Activated CD8-positive, alpha-beta memory T cell treated with anti-CD3 and anti-CD28 coated beads, Interleukin-2, amount 10 ng/mL, durations not matched to agents 7 days and 5 days (primary cell): ENCODE results near the gene TRIM54. TPM values are rescaled to one million over a fixed set of nuclear protein-coding genes. Genes with fewer than 3 reads are reported as not detected.

Experiments used
- ATAC-seq: fragments of 150-1000 bp; cut with Tn5 transposase; one replicate; pipeline ENCODE4 v1.10.0; 2021; ENCODE audit warnings: moderate library complexity
- CTCF ChIA-PET: fragments of 350-600 bp; sonication (Branson Sonifier 250); formaldehyde crosslinking; loops from one replicate; lab custom pipeline; 2021; ENCODE audit warnings: antibody characterized with exemption; lab: Charles Lee
- DNase-seq: peaks from one replicate; pipeline ENCODE4 v3.0.0-alpha.2; 2020
- H3K27ac Mint-ChIP-seq: one replicate; pipeline ENCODE4 v1.8.0; 2021; ENCODE audit warnings: mild to moderate bottlenecking, mixed read lengths
- H3K27me3 Mint-ChIP-seq: one replicate; pipeline ENCODE4 v1.8.0; 2021; ENCODE audit warnings: mixed read lengths
- H3K36me3 Mint-ChIP-seq: one replicate; pipeline ENCODE4 v1.8.0; 2021; ENCODE audit warnings: mild to moderate bottlenecking, mixed read lengths
- H3K4me1 Mint-ChIP-seq: one replicate; pipeline ENCODE4 v1.8.0; 2021; ENCODE audit warnings: mixed read lengths
- H3K4me3 Mint-ChIP-seq: one replicate; pipeline ENCODE4 v1.8.0; 2021; ENCODE audit warnings: mild to moderate bottlenecking, moderate library complexity, mixed read lengths
- H3K9me3 Mint-ChIP-seq: one replicate; pipeline ENCODE4 v1.8.0; 2022; ENCODE audit warnings: low read depth, mixed read lengths
- total RNA-seq, 2 experiments: library from RNA; stranded (reverse); gene quantifications; one replicate each; pipeline ENCODE4 v1.2.3, GENCODE V29; 2021

The TRIM54 gene
- total RNA-seq, 2 experiments from 2014 or later, result 0.28 TPM; not detected in 1

DNA sequence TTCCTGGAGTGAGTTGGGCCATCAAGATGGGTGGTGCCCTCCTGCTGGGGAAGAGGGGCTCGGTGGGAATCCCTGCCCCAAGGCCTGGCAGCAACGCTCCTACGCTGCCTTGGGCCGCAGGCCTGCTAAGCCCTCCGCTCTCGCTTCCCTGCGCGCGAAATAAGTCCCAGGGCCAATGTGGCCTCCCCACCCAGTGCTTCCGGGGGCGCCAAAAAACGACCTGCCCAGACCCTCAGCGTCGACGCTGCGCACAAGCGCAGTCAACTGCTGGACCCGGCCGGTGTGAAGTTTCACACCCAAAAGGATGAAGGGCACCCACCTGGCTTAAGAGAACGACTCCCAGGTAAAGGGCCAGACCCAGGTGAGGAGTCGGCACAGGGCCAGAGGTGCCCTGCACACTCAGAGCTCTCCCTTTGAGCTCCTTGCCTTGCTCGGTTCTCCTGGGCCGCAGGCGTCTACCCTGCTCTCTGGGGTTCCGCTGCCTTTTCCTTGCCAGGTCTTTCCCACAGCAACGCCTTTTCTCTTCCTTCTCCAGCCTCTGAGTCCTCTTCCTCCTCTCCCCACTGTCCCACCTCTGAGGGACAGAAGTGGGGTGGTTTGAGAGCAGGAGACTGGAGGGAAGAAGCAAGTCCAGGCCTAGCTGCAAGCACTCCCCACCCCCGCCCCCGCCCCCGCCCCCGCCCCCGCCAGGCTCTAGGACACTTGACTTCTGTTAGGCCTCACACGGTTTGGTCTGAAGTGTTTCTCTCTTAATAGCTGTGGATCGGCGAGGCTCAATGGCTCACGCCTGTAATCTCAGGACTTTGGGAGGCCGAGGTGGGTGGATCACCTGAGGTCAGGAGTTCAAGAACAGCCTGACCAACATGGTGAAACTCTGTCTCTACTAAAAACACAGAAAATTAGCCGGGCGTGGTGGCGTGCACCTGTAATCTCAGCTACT, 6.7 kb upstream of the TRIM54 start, which contains the start of gene DNAJC5G:
Gene DNAJC5G, plus strand, starts transcription at position 223 of the 940 bp plus-strand sequence. CDS start 1,296 bp downstream, outside the sequence.
- H3K4me1 Mint-ChIP-seq, result peaks cover 14% of the 10 kb centered on the region
- DNase-seq (no peak), ATAC-seq (no peak)
- no peaks in the 10 kb centered on the region for H3K36me3 Mint-ChIP-seq
- H3K4me3 Mint-ChIP-seq, result no peak within 1 kb of the TSS
- peaks cover 18% of the 10 kb centered on the region for H3K27me3 Mint-ChIP-seq
- H3K9me3 Mint-ChIP-seq, result no peaks in the 10 kb centered on the region
- CTCF ChIA-PET, result no interaction called here
- no peak within 1 kb of the TSS for H3K27ac Mint-ChIP-seq

DNA sequence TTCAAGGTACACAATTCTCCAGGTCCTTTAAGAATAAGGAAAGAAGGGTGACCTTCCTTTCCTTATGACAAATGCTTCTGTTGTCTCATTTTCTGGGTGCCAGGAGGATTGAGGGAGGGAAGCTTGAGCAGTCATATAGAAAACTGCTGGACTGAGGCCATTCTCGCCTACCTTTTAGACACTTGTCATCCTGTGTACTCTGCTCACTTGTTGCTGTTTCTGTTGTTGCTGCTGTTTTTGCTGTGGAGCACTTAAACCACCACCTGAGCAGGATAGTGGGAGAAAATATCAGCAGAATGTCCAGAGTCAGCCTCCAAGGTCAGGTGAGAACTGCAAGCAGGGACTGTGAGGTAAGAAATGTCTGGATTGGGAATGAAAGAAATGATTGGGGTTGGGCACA, 4.2 kb upstream of the TRIM54 start:
- CTCF ChIA-PET, result interaction anchor here (0.7 to 5.6 kb wide), 7 partner anchors 13 to 316 kb away, joined by 3 to 65 read pairs (median 22); partner anchors contain the start of genes KHK and SLC30A3
- DNase-seq (no peak), ATAC-seq (no peak)
- Mint-ChIP-seq H3K36me3 (no peaks in the 10 kb centered on the region), H3K4me1 (peaks cover 13% of the 10 kb centered on the region), H3K4me3 (no peak overlapping the region), H3K27me3 (peaks cover 34% of the 10 kb centered on the region), H3K9me3 (no peaks in the 10 kb centered on the region), H3K27ac (no peak overlapping the region)

DNA sequence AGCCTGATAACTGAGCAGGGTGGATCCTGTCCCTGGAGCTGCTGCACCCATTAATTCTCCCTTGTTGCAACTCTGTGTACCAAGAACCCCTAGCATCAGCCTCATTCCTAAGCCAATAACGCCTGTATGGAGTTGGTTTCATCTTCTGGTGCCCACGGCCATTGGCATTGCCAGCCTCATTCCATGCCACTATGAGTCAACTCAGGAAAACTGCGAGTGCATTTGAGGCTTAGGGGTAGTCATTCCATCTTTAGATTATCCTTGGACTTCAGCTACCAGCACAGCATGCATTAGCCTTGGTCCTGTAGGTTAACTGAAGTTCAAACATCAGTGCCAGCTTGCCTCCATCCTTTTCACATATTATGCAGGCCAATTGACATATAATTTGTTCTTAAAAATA, 1.4 kb upstream of the TRIM54 start:
- no peak for DNase-seq
- no peaks in the 10 kb centered on the region for H3K36me3 Mint-ChIP-seq
- ATAC-seq, result no peak
- H3K4me3 Mint-ChIP-seq, result no peak overlapping the region
- no peaks in the 10 kb centered on the region for H3K9me3 Mint-ChIP-seq
- H3K27me3 Mint-ChIP-seq, result peaks cover 48% of the 10 kb centered on the region
- no peak overlapping the region for H3K27ac Mint-ChIP-seq
- CTCF ChIA-PET, result interaction anchor here (0.6 to 6.1 kb wide), 18 partner anchors 10 to 318 kb away, joined by 3 to 74 read pairs (median 10); partner anchors contain the start of genes ABHD1, KHK, MPV17 and SLC30A3
- H3K4me1 Mint-ChIP-seq, result peaks cover 10% of the 10 kb centered on the region

DNA sequence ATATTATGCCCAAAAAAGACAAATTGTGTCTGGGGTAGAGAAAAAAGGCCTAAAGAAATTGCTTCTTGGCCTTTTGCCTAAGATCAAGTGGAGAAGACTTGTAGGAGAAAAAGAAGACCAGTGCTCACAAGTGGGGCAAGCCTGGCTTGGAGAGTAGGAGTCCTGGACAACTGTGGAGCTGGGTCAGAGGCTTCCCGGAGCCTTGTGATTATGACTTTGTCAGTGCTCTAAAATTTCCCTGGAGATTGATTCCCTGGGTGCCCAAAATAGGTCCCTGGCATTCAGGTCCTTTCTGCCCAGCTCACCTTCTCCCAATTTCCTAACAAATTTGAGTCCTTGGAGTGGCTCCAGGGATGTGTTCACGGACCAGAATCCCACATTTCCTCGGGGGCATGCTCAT, 787 bp upstream of the TRIM54 start:
- ATAC-seq, result no peak
- Mint-ChIP-seq H3K27ac (no peak overlapping the region), H3K36me3 (no peaks in the 10 kb centered on the region), H3K4me3 (no peak overlapping the region), H3K27me3 (peaks cover 50% of the 10 kb centered on the region), H3K4me1 (peaks cover 10% of the 10 kb centered on the region), H3K9me3 (no peaks in the 10 kb centered on the region)
- DNase-seq, result no peak
- CTCF ChIA-PET, result interaction anchor here (0.9 to 6.1 kb wide), 12 partner anchors 11 to 435 kb away, joined by 3 to 74 read pairs (median 22); partner anchors contain the start of gene SLC30A3

DNA sequence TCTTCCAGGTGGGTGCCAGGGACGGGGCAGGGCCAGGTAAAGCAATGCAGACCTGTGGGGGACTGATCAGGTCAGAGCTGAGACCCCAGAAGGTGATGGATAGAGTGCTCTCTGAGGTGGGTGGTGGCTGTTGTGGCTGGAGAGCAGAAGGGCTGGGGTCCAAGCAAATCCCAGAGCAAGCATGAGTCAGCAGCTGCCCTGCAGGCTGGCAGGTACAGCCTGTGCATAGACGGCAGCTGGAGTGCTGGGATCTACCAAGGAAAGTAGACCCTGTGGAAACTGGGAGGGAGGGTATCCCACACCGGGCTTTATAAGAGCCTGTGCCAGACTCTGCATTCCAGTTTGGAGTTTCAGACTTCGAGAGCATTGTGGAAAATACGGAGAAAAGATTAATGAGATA, 663 bp downstream of the TRIM54 start:
- H3K9me3 Mint-ChIP-seq, result no peaks in the 10 kb centered on the region
- peaks cover 10% of the 10 kb centered on the region for H3K4me1 Mint-ChIP-seq
- DNase-seq, result no peak
- CTCF ChIA-PET, result interaction anchor here (0.7 to 6.1 kb wide), 9 partner anchors 9 to 321 kb away, joined by 3 to 74 read pairs (median 17); partner anchors contain the start of gene PREB
- H3K36me3 Mint-ChIP-seq, result no peaks in the 10 kb centered on the region
- H3K27ac Mint-ChIP-seq, result no peak overlapping the region
- no peak for ATAC-seq
- H3K4me3 Mint-ChIP-seq, result no peak overlapping the region
- peaks cover 50% of the 10 kb centered on the region for H3K27me3 Mint-ChIP-seq

DNA sequence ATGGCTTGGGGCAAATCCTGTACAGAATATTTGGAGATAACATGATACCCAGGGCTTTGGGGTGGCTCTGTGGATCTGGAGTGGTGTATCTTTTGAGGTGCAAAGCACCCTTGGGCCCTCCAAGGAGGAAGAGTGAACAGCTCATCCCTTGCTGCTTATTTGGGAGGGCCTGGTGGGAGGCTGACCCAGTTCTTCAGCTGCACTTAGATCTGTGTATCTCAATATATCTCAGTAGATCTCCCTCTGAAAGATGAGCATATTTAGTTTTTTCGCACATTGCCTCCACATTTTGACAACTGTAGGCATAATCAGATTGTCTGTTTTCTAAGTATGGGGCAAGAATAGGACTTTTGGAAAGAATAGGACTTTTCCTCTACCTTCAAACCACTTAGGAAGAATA, 2.8 kb downstream of the TRIM54 start:
- no peak overlapping the region for H3K4me3 Mint-ChIP-seq
- no peaks in the 10 kb centered on the region for H3K9me3 Mint-ChIP-seq
- H3K27ac Mint-ChIP-seq, result no peak overlapping the region
- H3K36me3 Mint-ChIP-seq, result no peaks in the 10 kb centered on the region
- no peak for ATAC-seq
- peaks cover 62% of the 10 kb centered on the region for H3K27me3 Mint-ChIP-seq
- peaks cover 4% of the 10 kb centered on the region for H3K4me1 Mint-ChIP-seq
- no peak for DNase-seq
- CTCF ChIA-PET, result interaction anchor here (1.3 to 6.1 kb wide), 3 partner anchors 13 to 186 kb away, joined by 3 to 74 read pairs (median 17); no protein-coding TSS in a partner anchor

DNA sequence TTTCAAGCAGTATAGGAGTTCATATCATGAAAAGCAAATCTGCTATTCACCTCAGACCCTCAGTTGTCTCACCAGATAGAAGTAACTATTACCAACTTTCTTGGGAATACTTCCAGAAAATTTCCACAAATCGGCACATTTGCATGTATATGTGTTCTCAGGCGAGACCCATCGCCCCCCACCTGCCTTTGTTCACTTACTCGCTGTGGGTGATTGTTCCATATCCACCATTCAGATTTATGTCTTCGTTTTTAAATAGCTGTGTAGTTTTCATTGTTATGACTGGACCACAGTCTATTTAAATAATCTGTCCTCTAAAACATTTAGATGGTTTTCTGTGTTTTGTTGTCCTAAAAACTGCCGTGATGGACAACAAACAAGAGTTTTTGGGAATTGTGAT, 3.3 kb downstream of the TRIM54 start:
- Mint-ChIP-seq H3K4me3 (no peak overlapping the region), H3K9me3 (no peaks in the 10 kb centered on the region), H3K27me3 (peaks cover 62% of the 10 kb centered on the region), H3K4me1 (peaks cover under 1% of the 10 kb centered on the region), H3K36me3 (no peaks in the 10 kb centered on the region), H3K27ac (no peak overlapping the region)
- DNase-seq (no peak), ATAC-seq (no peak)
- CTCF ChIA-PET, result interaction anchor here (1.3 to 2.9 kb wide), 2 partner anchors 13 to 17 kb away, joined by 3 to 17 read pairs; no protein-coding TSS in a partner anchor

DNA sequence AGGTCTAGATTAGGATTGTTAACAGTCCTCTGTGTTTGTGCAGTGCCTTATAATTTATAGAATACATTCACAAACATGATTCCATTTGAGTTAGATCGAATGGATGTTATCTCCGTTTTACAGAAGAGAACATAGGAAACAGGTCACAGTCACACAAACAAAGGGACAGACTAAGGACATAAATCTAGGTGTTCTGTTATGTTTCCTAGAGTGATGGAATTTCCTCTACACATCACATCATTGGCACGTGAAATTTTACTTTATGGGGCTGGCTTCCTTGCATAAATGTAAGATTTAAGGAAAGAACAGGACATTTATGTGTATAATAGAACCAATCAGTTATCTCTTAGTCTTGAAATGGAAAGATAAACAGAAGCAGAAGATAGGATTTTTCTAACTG, 6.4 kb downstream of the TRIM54 start:
- no peaks in the 10 kb centered on the region for H3K36me3 Mint-ChIP-seq
- H3K4me1 Mint-ChIP-seq, result peaks cover 2% of the 10 kb centered on the region
- peaks cover 65% of the 10 kb centered on the region for H3K27me3 Mint-ChIP-seq
- ATAC-seq (no peak), DNase-seq (no peak)
- no peak overlapping the region for H3K27ac Mint-ChIP-seq
- no peak overlapping the region for H3K4me3 Mint-ChIP-seq
- H3K9me3 Mint-ChIP-seq, result no peaks in the 10 kb centered on the region
- CTCF ChIA-PET, result interaction anchor here (2.3 kb wide), 1 partner anchor 14 kb away, joined by 10 read pairs; no protein-coding TSS in a partner anchor

DNA sequence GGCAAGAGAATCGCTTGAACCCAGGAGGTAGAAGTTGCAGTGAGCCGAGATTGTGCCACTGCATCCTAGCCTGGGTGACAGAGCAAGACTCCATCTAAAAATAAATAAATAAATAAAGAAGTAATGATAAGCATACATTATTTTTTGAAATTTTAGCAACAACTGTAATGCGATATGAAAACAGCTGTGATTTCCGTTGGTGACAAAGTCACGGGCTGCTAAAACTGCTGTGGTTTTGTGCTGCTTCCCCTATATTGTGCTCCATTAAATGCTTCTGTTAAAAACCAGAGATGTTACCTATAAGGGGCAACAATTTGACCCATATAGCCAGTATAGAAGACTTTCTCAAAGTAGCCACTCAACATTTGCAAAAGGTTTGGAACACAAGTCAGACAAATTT, 8.3 kb downstream of the TRIM54 start:
- Mint-ChIP-seq H3K27ac (no peak overlapping the region), H3K9me3 (no peaks in the 10 kb centered on the region), H3K27me3 (peaks cover 58% of the 10 kb centered on the region), H3K4me1 (peaks cover 2% of the 10 kb centered on the region), H3K36me3 (no peaks in the 10 kb centered on the region), H3K4me3 (no peak overlapping the region)
- no peak for DNase-seq
- CTCF ChIA-PET, result interaction anchor here (1.2 to 5.1 kb wide), 4 partner anchors 9 to 15 kb away, joined by 3 to 39 read pairs (median 20); partner anchors contain the start of gene TRIM54
- no peak for ATAC-seq

DNA sequence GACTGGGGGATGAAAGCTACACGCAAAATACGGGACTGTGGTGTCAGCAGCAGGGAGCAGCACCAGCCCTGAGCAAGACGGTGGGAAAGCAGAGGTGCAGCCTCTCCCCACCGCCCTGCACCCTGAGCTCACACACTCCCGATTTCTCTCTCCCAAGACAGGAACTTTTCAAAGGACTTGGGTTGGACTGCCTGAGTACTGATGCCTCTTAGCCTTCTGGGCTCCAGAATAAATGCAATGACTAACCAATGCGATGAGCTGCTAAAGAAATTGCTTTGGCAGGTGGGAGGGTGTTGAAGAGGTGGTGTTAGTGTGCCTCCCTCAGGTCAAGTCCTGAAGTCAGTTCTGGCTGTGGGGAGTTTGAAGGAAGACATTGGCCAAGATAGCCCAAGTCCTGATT, 9.6 kb downstream of the TRIM54 start:
- DNase-seq (no peak), ATAC-seq (no peak)
- Mint-ChIP-seq H3K36me3 (no peaks in the 10 kb centered on the region), H3K27me3 (peaks cover 54% of the 10 kb centered on the region), H3K4me3 (no peak overlapping the region), H3K4me1 (peaks cover 2% of the 10 kb centered on the region), H3K9me3 (no peaks in the 10 kb centered on the region), H3K27ac (no peak overlapping the region)
- CTCF ChIA-PET, result interaction anchor here (0.9 to 5.1 kb wide), 5 partner anchors 9 to 122 kb away, joined by 3 to 39 read pairs (median 6); partner anchors contain the start of gene TRIM54

DNA sequence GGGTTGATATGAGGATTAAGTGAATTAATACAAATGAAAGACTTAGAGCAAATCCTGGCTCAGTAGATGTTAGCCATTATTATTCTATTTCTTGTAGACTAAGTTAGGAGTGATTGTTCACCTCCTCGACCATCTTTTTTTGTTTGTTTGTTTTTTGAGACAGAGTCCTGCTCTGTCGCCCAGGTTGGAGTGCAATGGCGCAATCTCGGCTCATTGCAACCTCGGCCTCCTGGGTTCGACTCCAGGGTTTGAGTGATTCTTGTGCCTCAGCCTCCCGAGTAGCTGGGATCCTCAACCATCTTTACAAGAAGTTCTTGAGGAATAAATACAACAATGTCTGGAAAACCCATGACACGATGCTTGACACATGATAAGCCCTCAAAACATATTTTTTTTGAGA, 12.7 kb downstream of the TRIM54 start:
- Mint-ChIP-seq H3K27ac (no peak overlapping the region), H3K4me1 (peaks cover 2% of the 10 kb centered on the region), H3K9me3 (no peaks in the 10 kb centered on the region), H3K4me3 (no peak overlapping the region), H3K36me3 (no peaks in the 10 kb centered on the region), H3K27me3 (peaks cover 40% of the 10 kb centered on the region)
- no peak for ATAC-seq
- DNase-seq, result no peak
- CTCF ChIA-PET, result interaction anchor here (1.6 to 5.1 kb wide), 2 partner anchors 8 to 14 kb away, joined by 6 to 35 read pairs; no protein-coding TSS in a partner anchor

DNA sequence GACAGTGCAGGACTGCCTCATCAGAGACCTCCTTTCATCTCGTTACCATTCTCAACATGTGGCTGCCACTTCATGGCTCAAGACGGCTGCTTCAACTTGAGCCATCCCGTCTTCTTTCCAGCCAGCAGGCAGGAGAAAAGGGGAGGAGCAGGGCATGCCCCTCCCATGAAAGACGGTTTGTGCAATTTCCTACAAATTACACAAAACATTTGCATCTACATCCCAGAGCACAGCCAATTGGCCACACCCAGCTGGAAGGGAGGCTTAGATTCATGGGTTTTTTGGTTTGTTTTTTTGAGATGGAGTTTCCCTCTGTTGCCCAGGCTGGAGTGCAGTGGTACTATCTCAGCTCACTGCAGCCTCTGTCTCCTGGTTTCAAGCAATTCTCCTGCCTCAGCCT, 14.3 kb downstream of the TRIM54 start:
- Mint-ChIP-seq H3K4me3 (no peak overlapping the region), H3K4me1 (no peaks in the 10 kb centered on the region), H3K27me3 (peaks cover 39% of the 10 kb centered on the region), H3K9me3 (no peaks in the 10 kb centered on the region), H3K27ac (no peak overlapping the region), H3K36me3 (no peaks in the 10 kb centered on the region)
- DNase-seq (no peak), ATAC-seq (no peak)
- CTCF ChIA-PET, result interaction anchor here (1.0 to 1.6 kb wide), 2 partner anchors 8 to 16 kb away, joined by 3 to 6 read pairs; no protein-coding TSS in a partner anchor

DNA sequence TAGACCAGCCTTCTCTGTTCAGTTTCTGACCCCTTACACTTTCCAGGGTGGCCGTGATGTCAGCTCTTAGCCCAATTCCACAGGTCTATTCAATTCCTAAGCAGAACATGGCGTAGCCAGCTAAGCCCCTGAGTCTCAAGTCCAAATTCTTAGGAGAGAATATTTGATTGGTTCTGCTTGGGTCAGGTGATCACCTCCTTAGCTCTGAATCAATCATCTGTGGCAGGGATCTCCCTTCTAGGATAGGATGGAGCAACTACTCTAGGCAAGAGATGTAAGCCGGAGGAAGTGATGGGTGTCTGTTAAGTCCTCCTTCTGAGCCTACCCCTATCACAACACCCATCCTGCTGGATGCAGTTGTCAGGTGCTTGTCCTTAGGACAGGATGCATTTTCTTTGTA, 15.0 kb downstream of the TRIM54 start:
- DNase-seq, result no peak
- Mint-ChIP-seq H3K4me3 (no peak overlapping the region), H3K9me3 (no peaks in the 10 kb centered on the region), H3K27me3 (peaks cover 32% of the 10 kb centered on the region), H3K36me3 (no peaks in the 10 kb centered on the region), H3K4me1 (no peaks in the 10 kb centered on the region), H3K27ac (no peak overlapping the region)
- CTCF ChIA-PET, result interaction anchor here (1.0 kb wide), 1 partner anchor 165 kb away, joined by 3 read pairs; no protein-coding TSS in a partner anchor
- no peak for ATAC-seq
